ENCODE measurements around the gene GJD3. TPM values are rescaled to one million over a fixed set of nuclear protein-coding genes. Genes with fewer than 3 reads are reported as not detected.
A peak's percentile ranks its signal among the peaks of the same experiment; 100 is the strongest.

Gene GJD3
- total and polyA plus RNA-seq, 9 of the 15 experiments (the other 6 are each of a cell fraction or from before 2014, with no cell fraction given) = 0.17 to 0.38 TPM; not detected in 7

- peaks cover 22 to 45% of the 10 kb centered on the region in 2 experiments for H3K4me1 ChIP-seq (replicated peaks in 1 of 2; ENCODE audit: control insufficient read depth in 2 of 2, insufficient read depth in 2 of 2, low read length in 2 of 2)
- no peak overlapping the region for H3K27ac ChIP-seq (ENCODE audit: extremely low read depth, low read depth, low read length)
- ATAC-seq (no peak), DNase-seq (ENCODE audit: extremely low read depth in 1 of 4, low spot score in 3 of 4) (no peak), FAIRE-seq (no peak)
- WGBS (ENCODE audit: insufficient coverage, low coverage, missing lambda C conversion rate) = 83% methylated on average over 3 of the region's 4 CpGs
- in situ Hi-C loops (cut with MboI) = no loop called here
- ChIA-PET CTCF (ENCODE audit: low intra/inter-chr PET ratio) (no interaction called here), POLR2A (interaction anchor here (0.6 to 0.8 kb wide), 3 partner anchors 115 to 818 kb away, joined by 3 to 5 read pairs (median 3); partner anchors contain the start of gene WIPF2)
- H2AFZ ChIP-seq (ENCODE audit: low read depth, low read length) = no peak overlapping the region
- H3K4me2 ChIP-seq (ENCODE audit: insufficient read depth, low read length) = no peak overlapping the region
- TF ChIP-seq MCM5 (IDR thresholded peaks at IDR 0.05; ENCODE audit: low read depth) (no peak), ZC3H11A (IDR thresholded peaks at IDR 0.05; ENCODE audit: low read depth, low read length) (no peak), PRDM10 (IDR thresholded peaks at IDR 0.05; ENCODE audit: partially characterized antibody) (peak; percentile 58), CREM (IDR thresholded peaks at IDR 0.05; ENCODE audit: low read depth) (no peak)
- intact Hi-C loops (cut with micrococcal nuclease) = no loop called here
- H3K27me3 ChIP-seq (ENCODE audit: control insufficient read depth in 2 of 2, insufficient read depth in 2 of 2, low read length in 2 of 2) = no peaks in the 10 kb centered on the region
- H3K4me3 ChIP-seq = no peak overlapping the region
- H3K79me2 ChIP-seq (ENCODE audit: control insufficient read depth, insufficient read depth, low read length) = peaks cover 16% of the 10 kb centered on the region
- H3K9ac ChIP-seq (ENCODE audit: insufficient read depth in 1 of 2, low read depth in 2 of 2, low read length in 2 of 2) = peak overlapping the region in 1 of 2 experiments; percentile 36; a peak in 1 of 4 replicates
- H3K9me1 ChIP-seq (ENCODE audit: control insufficient read depth, insufficient read depth, low read length) = no peaks in the 10 kb centered on the region
- no peaks in the 10 kb centered on the region for H3K9me3 ChIP-seq (replicated peaks; ENCODE audit: control insufficient read depth, insufficient read depth, low read depth, low read length)
- no peaks in the 10 kb centered on the region for H4K20me1 ChIP-seq (replicated peaks; ENCODE audit: control insufficient read depth, insufficient read depth, low read length)
- no TSS peak for BruUV-seq (replicated peaks)
- peaks cover 39% of the 10 kb centered on the region; the same call in 2 of the 3 replicates for H3K36me3 ChIP-seq (ENCODE audit: control insufficient read depth, insufficient read depth, low read length)
Measured at GRCh38 chr17:40333781-40334448, 30.6 kb downstream of the GJD3 start.

Measured in K562 (cell line).